GM18517 (cell line): ENCODE measurements around the gene ZNF219.
A peak's percentile ranks its signal among the peaks of the same experiment; 100 is the strongest.

Experiments
- ATAC-seq: cut with Tn5 transposase; IDR thresholded peaks from one replicate; pipeline ENCODE4 v1.9.1; 2021; ENCODE audit warnings: mild to moderate bottlenecking, moderate library complexity; ENCODE audit not compliant: unreplicated experiment

ZNF219 gene

DNA sequence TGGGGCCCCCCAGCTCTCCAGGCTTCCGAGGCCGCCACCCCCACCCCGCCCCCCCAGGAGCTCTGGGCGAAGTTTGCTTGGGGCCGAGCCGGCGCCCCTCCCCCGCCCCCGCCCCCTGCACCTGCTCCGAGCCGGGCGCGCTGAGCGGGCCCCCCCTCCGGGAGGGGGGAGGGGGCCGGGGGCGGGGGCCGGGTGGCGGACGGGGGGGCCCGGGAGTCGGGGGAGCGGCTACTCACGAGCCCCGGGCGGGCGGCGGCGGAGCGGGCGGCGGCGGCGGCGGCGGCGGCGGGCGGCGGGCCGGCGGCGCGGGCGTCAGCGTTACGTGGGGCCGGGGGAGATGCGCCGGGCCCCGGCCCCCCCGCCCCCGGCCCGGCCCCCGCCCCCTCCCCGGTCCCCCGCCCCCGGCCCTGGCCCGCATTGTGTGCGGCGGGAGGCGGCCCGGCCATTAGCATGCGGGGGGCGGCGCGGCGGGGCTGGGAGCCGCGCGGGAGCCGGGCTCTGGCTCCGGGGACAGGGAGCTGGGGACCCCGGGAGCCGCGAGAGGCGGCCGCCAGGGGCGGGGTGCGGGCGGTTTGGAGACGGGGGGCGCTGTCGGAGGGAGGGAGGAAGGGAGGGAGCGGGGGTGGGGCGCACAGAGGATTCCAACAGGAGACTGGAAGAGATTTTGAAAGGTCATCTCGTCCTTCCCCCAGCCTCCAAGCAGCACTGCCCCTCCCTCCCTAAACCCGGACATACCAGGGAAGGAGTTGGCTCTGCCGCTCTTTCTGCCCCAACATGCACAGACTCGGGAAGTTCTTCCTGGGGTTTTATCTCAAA lies at the start of gene ZNF219:
Gene ZNF219, minus strand, starts transcription at position 580 of the 816 bp plus-strand sequence. CDS start 5,064 bp downstream, outside the sequence.
- no peak for ATAC-seq

DNA sequence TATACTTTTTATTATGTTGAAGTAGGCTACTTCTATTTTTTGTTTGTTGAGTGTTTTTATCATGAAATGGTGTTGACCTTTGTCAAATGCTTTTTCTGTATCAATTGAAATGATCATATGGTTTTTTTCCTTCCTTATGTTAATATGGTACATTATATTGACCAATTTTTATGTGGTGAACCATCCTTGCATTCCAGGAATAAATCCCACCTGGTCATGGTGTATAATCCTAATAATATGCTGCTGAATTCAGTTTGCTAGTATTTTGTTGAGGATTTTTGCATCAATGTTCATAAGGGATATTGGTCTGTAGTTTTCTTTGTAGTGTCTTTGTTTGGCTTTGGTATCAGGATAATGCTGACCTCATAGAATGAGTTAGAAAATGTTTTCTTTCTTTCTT lies 47.0 kb upstream of the ZNF219 start:
- no peak for ATAC-seq

DNA sequence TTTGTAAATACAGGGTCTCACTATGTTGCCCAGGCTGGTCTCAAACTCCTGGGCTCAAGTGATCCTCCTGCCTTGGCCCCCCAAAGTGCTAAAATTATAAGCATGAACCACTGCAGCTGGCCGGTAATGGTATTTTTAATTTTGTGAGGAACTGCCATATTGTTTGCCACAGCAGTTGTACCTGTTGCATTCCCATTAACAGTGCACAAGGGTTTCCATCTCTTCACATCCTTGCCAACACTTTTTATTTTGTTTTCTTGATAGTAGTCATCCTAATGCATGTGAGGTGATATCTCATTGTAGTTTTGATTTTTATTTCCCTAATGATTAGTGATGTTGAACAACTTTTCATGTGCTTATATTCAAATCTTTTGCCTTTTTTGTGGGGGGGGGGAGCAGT lies 43.9 kb upstream of the ZNF219 start:
- ATAC-seq = no peak

DNA sequence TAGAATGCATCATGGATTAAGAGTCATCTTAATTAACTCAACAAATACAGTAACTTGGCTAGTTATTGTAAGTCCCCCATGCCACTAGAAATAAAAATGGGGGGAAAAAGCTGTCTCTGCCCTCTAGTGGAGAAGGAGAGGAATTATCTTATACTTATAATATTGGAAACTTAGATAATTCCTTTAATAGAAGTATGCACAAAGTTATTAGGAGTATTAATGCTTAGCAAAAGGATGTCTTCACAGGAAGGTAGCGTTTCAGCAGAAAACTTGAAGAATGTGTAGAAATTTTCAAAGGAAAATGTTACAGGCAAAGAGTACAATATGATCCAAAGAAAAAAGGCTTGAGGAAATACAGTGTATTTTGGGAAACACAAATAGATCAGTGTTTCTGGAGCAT lies 37.6 kb upstream of the ZNF219 start:
- ATAC-seq = no peak

DNA sequence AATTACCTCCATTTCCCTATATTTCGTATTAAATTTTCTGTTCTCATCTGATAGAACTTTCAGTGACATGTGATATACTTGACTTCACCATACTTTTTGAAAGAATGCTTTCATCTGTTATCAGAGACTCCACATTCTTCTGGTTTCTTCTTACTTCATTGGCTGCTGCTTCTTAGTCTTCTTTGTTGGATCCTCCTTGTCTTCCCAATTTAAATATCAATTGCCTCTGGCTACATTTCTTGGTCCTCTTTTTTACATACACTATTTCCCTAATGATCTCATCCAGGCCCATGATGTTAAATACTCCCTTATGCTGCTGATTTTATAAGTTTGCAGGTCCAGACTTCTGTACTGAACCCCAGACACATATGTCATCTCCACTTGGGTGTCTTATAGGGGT lies 35.4 kb upstream of the ZNF219 start:
- ATAC-seq = no peak

DNA sequence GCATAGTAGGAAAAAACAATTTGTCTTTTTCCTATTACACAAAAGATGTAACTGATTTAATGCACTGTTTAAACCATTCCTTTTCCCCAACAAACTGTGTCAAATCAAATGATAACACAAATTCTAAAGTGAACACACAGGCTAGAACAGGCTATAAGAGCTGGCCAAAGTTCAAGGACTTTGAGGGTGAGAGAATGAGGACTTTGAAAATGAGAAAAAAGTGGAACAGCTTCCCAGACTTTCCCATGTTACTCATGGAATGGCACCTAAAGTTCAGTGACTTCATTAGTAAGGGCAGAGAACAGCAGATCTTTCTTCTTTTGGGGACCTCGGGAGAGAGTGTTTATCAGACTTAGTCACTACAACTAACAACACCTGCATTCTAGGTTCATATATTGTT lies 25.0 kb upstream of the ZNF219 start:
- no peak for ATAC-seq

DNA sequence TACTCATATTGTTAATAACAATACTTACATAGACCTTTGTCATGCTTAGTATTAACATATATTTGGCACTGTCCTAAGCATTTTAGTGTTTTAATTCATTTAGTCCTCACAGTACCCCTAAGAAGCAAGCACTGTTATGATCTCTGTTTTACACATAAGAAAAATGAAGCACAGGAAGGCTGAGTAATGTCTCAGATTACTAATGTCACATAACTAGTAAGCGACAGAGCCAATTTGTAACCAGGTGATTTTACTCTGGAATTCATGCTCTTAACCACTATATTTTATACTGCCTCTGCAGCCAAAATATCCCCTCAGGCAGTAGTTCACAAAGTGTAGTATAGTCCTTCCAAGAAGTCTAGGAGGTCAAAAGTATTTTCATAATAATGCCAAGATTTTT lies 22.7 kb upstream of the ZNF219 start:
- no peak for ATAC-seq

DNA sequence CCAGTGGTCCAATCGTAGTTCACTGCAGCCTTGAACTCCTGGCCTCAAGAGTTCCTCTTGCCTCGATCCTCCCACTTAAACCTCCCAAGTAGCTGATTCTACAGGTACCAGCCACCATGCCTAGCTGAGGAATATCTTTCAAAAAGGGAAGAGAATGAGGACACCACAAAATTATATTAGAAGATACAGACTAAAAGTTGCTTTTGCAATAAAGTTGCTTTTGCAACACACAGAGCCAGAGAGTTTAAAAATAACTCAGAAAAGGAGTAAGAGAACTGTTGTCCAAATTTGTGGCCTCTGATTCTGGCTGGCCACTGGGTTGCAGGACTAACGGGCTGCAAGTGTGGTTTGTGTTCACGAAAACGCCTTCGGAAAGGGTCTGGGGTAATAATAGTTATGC lies 22.2 kb upstream of the ZNF219 start:
- ATAC-seq = no peak

DNA sequence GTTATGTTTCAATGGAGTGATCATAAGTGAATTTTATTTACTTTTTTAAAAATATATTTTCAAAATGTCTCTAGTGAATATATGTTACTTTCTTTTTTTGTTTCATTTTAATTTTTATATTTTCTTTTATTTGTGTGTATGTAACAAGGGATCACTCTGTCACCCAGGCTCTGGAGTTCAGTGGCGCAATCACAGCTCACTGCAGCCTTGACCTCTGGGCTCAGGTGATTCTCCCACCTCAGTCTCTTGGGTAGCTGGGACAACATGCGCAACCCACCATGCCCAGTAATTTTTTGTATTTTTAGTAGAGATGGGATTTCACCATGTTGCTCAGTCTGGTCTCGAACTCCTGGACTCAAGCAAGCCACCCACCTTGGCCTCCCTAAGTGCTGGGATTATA lies 20.5 kb upstream of the ZNF219 start:
- ATAC-seq = no peak

DNA sequence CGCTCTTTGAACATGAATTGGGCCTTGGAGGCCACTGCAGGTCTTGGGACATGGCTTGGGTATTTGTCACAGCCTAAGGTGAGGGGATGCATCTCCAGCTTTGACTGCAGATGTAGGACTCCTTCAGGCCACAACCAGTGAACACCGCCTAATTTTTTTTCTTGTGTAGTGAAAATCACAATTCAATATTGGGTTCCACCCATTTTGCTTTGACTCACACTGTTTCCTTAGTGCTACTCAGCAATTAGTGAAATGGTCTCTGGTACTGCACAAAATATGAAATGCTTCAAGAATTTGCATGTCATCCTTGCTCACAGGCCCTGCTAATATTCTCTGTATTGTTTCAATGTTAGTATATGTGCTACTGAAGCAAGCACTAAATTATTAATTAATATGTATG lies 14.9 kb upstream of the ZNF219 start:
- ATAC-seq = no peak

DNA sequence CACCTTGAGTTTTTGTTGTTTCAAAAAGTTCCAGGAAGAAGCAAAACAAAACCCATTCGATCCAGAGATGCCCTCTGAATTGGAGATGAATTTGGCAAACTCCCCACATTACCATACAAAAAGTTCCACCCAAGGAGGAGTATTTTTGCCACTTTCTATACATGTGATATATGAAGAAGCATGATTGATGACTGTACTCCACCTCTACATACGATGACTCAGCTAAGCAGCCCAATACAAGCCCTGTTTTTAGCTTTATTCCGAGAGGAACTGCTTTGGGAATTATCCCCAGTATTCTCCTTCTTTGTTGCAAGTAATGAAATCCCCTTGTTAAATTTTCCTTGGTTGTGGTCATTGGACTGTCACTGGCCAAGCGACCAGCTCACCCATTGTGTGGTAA lies 13.8 kb upstream of the ZNF219 start:
- no peak for ATAC-seq

DNA sequence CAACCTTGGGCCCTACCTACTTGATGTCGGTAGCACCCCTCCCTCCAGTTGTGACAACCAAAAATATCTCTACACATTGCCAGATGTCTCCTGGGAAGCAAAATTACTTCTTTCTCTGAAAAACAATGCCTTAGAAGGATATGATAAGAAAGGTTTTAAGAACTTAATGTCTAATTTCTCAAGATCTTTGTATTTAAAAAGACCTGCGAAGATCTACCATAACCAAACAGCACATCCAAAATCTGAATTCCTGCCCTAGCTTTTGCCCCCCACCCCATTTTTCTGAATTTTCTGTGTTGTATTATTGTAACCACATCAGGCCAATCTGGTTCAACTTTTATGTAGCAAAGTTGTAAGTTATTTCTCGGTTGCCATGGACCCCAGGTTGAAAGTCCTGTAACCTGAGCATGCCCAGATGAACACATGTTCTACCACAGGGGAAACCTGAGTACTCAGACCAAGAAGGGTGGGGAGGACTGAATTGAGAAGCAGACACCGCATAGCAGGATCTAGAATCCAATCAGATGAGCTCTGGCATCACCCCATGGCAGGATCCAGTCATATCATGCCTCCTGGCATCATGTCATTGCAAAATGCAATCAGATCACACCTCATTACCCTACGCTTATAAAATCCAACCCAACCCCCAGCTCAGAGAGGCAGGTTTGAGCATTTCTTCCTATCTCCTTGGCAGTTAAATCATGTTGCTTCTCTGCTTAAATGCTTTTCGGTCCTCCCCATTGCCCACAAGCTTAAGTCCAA lies 11.1 kb upstream of the ZNF219 start:
- ATAC-seq = no peak

DNA sequence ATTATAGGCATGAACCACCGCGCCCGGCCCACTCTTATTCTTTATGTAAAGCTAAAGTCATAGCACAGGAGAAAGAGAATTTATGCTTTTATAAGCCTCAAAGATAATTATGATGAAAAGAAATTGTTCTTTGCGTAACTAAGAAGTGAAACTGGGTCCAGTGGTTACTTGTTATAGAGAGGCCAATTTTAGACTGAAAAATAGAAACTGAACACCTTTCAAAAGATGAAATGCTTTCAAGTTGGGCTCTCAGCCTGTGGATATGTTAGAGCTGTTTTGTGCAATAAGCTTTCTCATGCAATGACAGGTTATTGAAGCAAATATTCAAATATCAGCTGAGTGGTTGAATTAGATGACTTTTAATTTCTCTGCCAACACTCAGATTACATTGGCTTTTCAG lies 10.3 kb upstream of the ZNF219 start:
- ATAC-seq = no peak

DNA sequence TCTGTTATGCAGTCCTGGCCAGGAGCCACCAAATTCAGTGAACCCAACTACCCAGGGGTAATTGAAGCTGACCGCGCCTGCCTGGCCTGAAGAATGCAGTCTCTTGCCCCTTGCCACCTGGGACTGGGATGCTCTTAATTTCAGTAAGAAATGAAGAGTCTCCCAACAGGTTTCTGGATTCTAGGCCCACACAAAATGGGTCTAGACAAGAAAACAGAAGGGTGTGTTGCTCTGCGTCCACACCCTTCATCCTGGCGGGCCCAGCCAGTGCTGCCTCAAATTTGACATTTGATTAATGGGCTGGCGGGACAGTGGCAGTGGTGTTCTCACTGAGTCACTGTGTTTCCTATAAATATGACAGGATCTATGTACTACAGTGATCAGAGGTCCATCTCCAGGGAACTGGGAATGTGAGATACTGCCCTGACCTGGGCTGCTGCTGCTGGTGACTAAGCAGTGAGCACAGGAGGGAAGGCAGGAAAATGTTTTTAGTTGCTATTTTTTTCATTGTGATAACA lies 8.9 kb upstream of the ZNF219 start:
- no peak for ATAC-seq

DNA sequence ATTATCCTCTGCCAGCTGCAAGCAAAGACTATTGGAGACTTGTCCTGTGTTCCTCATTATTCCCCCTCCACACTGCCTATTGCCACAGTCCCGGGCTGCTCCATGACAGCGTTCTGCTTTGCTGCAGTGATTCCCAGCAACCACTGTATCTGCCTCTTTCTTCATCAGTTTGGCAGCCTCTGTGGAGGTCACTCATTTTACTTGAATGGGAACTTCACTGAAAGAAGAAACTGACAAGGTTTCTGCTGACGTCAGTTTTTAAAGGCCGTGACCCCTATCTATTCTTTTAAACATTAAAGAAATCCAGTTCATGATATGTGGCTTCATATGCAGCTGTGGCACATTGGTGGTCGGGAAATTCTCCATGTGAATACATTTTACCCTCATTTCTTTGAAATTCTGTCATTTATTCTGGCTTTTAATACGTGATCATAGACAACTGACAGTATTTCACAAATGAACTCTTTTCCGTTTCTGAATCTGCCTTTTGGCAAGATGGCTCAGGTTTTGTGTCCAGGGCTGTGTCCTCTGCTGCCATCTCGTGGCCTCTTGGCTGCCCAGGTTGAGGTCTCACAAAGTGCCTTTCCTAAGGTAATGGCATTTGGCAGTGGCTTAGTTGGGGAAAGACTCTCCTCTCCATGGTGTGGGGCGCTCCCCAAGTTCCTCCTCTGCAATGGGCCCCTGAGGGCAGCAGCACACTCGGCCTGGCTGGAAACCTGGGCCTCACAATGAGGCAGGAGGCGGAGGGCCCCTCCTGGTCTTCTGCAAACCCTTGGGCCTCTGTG lies 8.2 kb upstream of the ZNF219 start:
- ATAC-seq = no peak

DNA sequence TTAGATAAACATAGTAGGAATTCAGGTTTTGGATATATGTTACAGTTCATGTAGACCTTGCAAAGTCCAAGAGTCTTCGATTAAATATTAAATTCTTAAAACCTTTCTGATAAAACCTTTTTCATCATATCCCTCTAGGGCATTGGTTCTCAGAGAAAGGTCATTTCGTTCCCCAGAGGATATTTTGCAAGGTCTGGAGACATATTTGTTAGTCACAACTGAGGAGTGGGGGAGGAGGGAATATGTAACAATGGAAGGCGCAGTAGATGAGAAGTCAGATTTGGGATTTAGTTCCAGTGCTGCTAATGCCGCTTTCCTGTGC lies 7.7 kb upstream of the ZNF219 start:
- no peak for ATAC-seq

DNA sequence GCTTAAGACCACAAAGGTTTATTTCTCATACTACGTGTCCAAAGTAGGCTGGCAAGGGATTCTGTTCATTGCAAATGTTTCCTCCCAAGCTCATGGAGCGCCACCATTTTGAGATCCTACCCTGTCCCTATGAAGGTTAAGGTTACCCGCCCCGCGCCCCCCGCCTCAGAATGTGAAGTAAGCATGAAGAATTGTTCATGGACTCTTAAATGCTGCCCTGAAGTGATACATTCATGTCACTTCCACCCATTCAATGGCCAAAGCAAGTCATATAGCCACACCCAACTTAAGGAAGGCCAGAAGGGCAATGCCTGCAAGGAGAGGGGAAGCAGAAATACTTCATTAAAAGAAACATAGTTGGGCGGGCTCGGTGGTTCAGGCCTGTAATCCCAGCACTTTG lies 6.6 kb upstream of the ZNF219 start:
- no peak for ATAC-seq

DNA sequence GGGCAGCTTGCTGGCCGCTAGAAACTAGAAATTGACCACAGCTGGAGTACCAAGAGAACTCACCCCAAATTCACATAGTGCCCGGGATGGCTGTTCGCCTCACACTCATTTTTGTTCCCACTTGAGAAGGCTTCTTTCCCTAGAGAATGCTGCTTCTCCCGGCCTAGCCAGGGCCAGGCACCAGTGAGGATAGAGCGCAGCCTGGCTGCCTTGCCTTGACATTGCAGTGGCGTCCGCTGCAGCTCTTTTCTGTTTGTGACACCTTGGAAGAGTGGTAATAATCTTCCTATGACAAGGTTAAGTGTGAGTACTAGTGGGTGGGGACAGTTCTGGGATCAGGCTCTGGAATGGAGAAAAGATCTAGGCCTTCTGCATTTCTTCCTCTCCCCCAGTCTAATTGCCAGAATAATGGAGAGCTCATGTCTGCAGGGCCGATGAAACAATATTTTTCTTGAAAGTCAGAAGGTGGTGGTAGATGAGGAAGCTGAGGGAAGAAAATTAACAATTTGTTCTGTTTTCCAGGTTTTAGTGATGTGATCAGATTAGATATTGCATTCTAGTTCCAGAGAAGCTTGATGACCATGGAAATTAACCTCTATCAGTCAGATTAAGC lies 6.1 kb upstream of the ZNF219 start:
- peak; percentile 25 for ATAC-seq

DNA sequence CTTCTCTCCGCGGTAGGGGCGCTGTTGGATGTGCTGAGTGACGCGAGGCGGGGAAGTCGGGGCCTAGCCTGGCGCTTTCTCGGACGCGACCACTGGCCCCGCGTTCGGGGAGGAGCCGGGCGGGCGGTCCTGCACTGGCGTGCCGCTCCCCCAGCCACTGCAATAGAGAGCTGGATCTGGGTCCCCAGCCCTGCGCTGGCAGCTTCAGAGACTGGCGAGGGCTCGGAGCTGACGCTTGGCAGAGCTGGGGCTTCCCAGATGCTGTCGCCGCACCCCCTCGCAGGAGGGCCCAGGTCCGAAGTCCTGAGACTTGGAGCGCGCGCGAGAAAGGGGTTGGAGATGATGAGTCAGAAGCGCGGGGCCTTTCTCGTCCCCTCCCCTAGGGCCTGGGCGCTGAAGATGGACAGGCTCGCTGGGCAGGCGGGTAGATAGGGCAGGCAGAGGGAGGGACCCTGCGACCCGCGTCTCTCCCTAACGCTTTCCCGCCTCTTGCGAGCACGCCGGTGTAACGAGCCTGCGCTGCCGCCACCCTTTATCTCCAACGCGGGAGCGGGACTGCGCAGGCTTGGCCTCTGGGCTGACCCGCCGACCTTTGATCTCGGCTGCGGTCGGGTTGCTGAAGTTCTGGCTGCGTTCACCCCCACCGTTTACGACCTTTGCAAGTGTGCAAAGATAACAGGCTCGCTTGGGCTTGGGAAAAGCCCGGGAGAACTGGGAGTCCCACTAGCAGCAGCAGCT lies 5.4 kb upstream of the ZNF219 start:
- ATAC-seq = peak; percentile 89

DNA sequence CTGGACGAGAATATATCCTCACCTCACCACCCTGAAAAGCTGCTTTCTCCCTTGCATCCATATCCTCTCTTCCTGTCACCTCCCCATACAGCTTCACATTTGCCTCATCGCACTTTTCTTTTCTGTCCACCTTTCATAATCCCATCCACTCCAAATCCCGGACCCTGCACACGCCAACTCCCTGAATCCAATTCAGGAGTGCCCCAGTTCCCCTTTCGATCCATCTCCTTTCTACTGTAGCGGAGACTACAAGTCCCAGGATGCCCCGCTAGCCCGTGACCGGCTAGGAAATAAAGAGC lies 4.9 kb upstream of the ZNF219 start:
- ATAC-seq = no peak
